Right lobe of liver (tissue), 6 donors: Measurements from ENCODE around the gene TMEM17. TPM values are rescaled to one million over a fixed set of nuclear protein-coding genes. Genes with fewer than 3 reads are reported as not detected.
"Not testable (repeated sequence)": the region's sequence is repeated elsewhere in the genome, so short reads cannot be mapped to it uniquely, and the experiment has no call there.

Experiments
- ATAC-seq, 4 donors: fragments of 200-7000 bp; cut with Tn5 transposase; one replicate each; pipeline ENCODE4 v1.9.1; 2020; ENCODE audit warnings: mild to moderate bottlenecking in 4 of 4, moderate library complexity in 4 of 4
- DNase-seq, 3 donors: peaks; one replicate each; pipeline ENCODE4 v3.0.0-alpha.2; 2020
- H3K27ac ChIP-seq, 3 donors: fragments of 200-600 bp; one replicate each; pipeline ENCODE4 v1.8.0; 2022
- H3K27me3 ChIP-seq, 2 donors: fragments of 200-600 bp; one replicate each; pipeline ENCODE4 v1.8.0; 2022
- H3K36me3 ChIP-seq, 4 donors: fragments of 200-600 bp; sonication (generic) in 1 of 4; one replicate each; pipeline versions ENCODE4 v1.5.1 to v1.8.0; 2017 to 2022; ENCODE audit warnings: control low read depth in 1 of 4
- H3K4me1 ChIP-seq, 4 donors: fragments of 200-600 bp; sonication (generic) in 1 of 4; one replicate each; pipeline versions ENCODE4 v1.5.1 to v1.8.0; 2017 to 2022; ENCODE audit warnings: control low read depth in 1 of 4
- H3K4me3 ChIP-seq, 3 donors: fragments of 200-600 bp; one replicate each; pipeline ENCODE4 v1.8.0; 2022
- H3K9me3 ChIP-seq, 4 donors: fragments of 200-600 bp; sonication (generic) in 1 of 4; one replicate each; pipeline versions ENCODE4 v1.5.1 to v1.8.0; 2017 to 2022; ENCODE audit warnings: control low read depth in 1 of 4
- POLR2A ChIP-seq: fragments of 450-650 bp; IDR thresholded peaks from one replicate; pipeline ENCODE4 v1.6.1; 2017; ENCODE audit warnings: antibody characterized with exemption, mild to moderate bottlenecking
- WGBS: methylation state at CpG from one replicate; pipeline ENCODE4 v1.1.6; 2018; ENCODE audit warnings: low coverage, low lambda C conversion rate; ENCODE audit not compliant: insufficient coverage; ENCODE audit errors: missing lambda C conversion rate; 5-methylcytosine and 5-hydroxymethylcytosine counted together
- intact Hi-C, 2 donors: fragments of 100-400 bp; cut with DNase I; formaldehyde crosslinking; loops; one replicate each; pipeline versions ENCODE4 v1.11.2 to v1.14.1; 2022
- total RNA-seq, 6 experiments: library from RNA; depleted of rRNA in 2 of 6; stranded (reverse); fragments of >200 nt in 2 of 6; fragmentation: NEBNext Ultra II Directional in 3 of 6; extraction: Animal tissue kit (Norgen Biotek cat#: 25700) in 3 of 6; gene quantifications; one replicate each; pipeline versions ENCODE4 v1.1.0 to v1.2.4, GENCODE V29; 2016 to 2023
- TF ChIP-seq, protein P1 (sequence below), 4 donors: fragments of 200-600 bp in 3 of 4; fragments of 450-650 bp in 1 of 4; IDR thresholded peaks; one replicate each; pipeline versions ENCODE4 v1.5.1 to v1.8.0; 2016 to 2022; ENCODE audit warnings: antibody characterized with exemption in 4 of 4, mild to moderate bottlenecking in 2 of 4
- donor health status: DM: no; HTN: yes; CAD: no.
- donor health status: DM: no; HTN: no; CAD: no.
- donor health status: DM: no; HTN: no; CAD: no.
- donor health status: DM: no; HTN: yes; CAD: no.
- donor health status: DM: no; HTN: yes; CAD: no.

Gene TMEM17
- total RNA-seq, 6 experiments from 2014 or later: 0.40 to 1.2 (median 0.87) TPM

GRCh38 chr2:62527478-62528210 is 21.6 kb upstream of the TMEM17 start:
- H3K4me3 ChIP-seq: no peak overlapping the region
- no peak for DNase-seq
- H3K9me3 ChIP-seq: no peaks in the 10 kb centered on the region
- intact Hi-C loops: no loop called here
- H3K36me3 ChIP-seq: no peaks in the 10 kb centered on the region
- H3K4me1 ChIP-seq: peaks cover 0 to 21% (median 8%) of the 10 kb centered on the region in 4 donors
- H3K27me3 ChIP-seq: no peaks in the 10 kb centered on the region
- 56% methylated on average over 3 of the region's 3 CpGs for WGBS
- TF ChIP-seq, protein P1, sequence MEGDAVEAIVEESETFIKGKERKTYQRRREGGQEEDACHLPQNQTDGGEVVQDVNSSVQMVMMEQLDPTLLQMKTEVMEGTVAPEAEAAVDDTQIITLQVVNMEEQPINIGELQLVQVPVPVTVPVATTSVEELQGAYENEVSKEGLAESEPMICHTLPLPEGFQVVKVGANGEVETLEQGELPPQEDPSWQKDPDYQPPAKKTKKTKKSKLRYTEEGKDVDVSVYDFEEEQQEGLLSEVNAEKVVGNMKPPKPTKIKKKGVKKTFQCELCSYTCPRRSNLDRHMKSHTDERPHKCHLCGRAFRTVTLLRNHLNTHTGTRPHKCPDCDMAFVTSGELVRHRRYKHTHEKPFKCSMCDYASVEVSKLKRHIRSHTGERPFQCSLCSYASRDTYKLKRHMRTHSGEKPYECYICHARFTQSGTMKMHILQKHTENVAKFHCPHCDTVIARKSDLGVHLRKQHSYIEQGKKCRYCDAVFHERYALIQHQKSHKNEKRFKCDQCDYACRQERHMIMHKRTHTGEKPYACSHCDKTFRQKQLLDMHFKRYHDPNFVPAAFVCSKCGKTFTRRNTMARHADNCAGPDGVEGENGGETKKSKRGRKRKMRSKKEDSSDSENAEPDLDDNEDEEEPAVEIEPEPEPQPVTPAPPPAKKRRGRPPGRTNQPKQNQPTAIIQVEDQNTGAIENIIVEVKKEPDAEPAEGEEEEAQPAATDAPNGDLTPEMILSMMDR (IDR thresholded peaks at IDR 0.05): no peak
- no peak for TF ChIP-seq POLR2A
- H3K27ac ChIP-seq: no peak overlapping the region
- ATAC-seq: no peak

DNA sequence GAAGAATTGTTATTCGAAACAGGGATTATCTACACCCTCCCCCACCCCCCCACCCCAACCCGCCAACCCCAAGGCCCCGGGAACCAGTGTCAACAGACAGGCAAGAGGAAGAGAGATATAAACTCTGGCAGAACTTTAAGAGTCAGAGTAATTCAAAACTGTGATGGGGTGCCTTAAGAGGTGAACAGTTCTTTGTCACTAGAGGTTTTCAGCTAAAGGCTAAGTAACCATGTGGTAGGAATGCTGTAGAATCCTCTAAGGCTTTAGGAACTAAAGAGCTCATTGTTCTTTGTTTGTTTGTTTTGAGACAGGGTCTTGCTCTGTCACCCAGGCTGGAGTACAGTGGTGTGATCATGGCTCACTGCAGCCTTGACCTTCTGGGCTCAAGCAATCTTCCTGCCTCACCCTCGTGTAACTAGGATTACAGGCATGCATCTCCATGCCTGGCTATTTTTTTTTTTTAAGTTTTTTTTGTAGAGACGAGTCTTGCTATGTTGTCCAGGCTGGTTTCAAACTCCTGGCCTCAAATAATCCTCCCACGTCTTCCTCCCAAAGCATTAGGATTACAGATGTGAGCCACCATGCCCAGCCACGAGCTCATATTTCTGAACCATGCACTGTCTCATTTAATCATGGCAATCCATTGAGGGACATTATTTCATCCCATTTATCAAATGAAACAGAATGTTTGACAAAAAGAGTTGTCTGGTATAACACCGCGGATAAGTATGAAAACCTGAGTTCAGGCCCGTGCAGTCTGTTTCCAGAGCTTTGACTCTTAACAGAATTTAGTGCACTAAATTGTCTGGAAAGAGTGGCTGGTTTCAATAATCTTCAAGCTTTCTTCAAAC is 20.8 kb upstream of the TMEM17 start:
- intact Hi-C loops: no loop called here
- no peaks in the 10 kb centered on the region for H3K36me3 ChIP-seq
- no peak overlapping the region for H3K4me3 ChIP-seq
- 62% methylated on average over 10 of the region's 10 CpGs for WGBS
- no peak for TF ChIP-seq POLR2A
- TF ChIP-seq, protein P1 (IDR thresholded peaks at IDR 0.05): no peak
- peak; percentile 33 to 56 (median 44) for ATAC-seq
- H3K9me3 ChIP-seq: no peaks in the 10 kb centered on the region
- peaks cover 0 to 21% (median 8%) of the 10 kb centered on the region in 4 donors for H3K4me1 ChIP-seq
- H3K27me3 ChIP-seq: no peaks in the 10 kb centered on the region
- H3K27ac ChIP-seq: peak overlapping the region in 1 of 3 donors; percentile 2
- DNase-seq: no peak

DNA sequence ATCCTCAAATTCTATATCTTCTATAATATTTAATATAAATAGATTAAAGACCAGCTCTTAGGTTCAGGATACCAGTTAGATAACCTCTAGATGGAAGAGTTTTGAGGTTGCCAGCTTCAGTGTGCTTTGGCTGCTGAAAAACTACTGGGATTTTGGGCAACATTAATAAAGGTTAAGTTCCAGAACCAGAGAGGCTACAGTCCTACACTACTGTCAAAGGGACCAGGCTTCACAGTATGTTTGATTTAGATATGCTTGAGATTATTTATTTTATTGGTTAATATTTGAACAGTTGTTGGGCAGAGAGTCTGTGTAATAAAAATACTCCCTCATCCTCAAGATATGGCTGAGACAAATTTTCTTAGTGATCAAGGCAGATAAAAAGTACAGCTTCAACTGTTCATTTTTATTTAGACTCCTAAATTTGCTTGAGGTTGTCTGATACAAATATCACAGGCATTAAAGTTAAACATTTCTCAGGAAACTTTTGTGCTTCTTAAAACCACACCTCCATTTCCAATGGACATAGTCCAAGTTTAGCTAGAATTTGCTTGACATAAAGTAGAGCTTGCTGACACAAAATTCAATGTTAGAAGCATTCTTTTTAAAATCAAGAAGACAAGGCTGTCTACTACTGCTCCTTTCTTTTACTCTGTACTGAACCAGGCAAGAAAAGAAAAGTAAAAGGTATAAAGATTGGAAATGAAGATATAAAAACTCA is 19.7 kb upstream of the TMEM17 start:
- H3K36me3 ChIP-seq: no peaks in the 10 kb centered on the region
- TF ChIP-seq, protein P1 (IDR thresholded peaks at IDR 0.05): no peak
- TF ChIP-seq POLR2A: no peak
- intact Hi-C loops: no loop called here
- peak; percentile 53 to 72 (median 63) for ATAC-seq
- DNase-seq: no peak
- peak overlapping the region in 1 of 3 donors; percentile 2 for H3K27ac ChIP-seq
- H3K4me3 ChIP-seq: no peak overlapping the region
- peaks cover 0 to 21% (median 8%) of the 10 kb centered on the region in 4 donors for H3K4me1 ChIP-seq
- H3K27me3 ChIP-seq: no peaks in the 10 kb centered on the region
- no peaks in the 10 kb centered on the region for H3K9me3 ChIP-seq

DNA sequence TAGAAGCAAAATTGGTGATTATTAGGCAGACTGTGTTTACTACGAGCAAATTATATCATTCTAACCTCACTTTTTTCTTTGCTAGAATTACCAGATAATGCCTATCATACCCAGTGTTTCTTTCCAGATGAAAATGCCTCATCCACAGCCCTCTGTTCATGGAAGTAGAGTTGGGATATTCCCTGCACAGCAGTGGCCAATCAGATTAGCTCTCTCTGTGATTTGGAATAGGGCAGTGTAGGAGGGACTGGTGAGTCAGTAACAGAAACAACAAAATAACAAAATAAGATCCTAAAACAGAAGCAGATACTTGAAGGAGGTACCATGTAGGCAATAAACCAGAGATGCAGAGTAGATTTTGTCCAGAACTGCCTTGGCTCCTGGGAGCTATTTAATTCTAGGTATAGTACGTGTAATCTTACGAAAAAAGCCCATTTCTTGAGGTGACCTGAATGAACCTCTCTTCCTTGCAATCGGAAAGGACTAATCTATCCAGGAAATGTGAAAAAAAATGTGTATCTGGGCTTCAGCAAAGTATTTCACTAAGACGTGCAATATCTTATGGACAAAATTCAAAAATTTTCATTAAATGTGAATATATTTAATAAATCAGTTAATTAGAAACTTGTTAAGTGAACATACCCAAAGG is 18.4 kb upstream of the TMEM17 start:
- no peak overlapping the region for H3K27ac ChIP-seq
- H3K36me3 ChIP-seq: no peaks in the 10 kb centered on the region
- H3K4me1 ChIP-seq: peaks cover 0 to 21% (median 8%) of the 10 kb centered on the region in 4 donors
- H3K4me3 ChIP-seq: no peak overlapping the region
- WGBS: 61% methylated on average over 5 of the region's 5 CpGs
- TF ChIP-seq POLR2A: no peak
- TF ChIP-seq, protein P1 (IDR thresholded peaks at IDR 0.05): no peak
- ATAC-seq (peak; percentile 29 to 77 (median 60)), DNase-seq (no peak)
- no peaks in the 10 kb centered on the region for H3K9me3 ChIP-seq
- no peaks in the 10 kb centered on the region for H3K27me3 ChIP-seq
- intact Hi-C loops: no loop called here

- peaks cover 0 to 13% (median 5%) of the 10 kb centered on the region in 4 donors for H3K4me1 ChIP-seq
- H3K36me3 ChIP-seq, H3K27ac ChIP-seq, H3K9me3 ChIP-seq, H3K4me3 ChIP-seq, intact Hi-C loops, H3K27me3 ChIP-seq, DNase-seq, ATAC-seq: not testable (repeated sequence)
- WGBS: 83% methylated on average over 4 of the region's 14 CpGs
Observed at GRCh38 chr2:62521061-62521460, 15.1 kb upstream of the TMEM17 start.
